Measurements from ENCODE around the gene AP1S1.

DNA sequence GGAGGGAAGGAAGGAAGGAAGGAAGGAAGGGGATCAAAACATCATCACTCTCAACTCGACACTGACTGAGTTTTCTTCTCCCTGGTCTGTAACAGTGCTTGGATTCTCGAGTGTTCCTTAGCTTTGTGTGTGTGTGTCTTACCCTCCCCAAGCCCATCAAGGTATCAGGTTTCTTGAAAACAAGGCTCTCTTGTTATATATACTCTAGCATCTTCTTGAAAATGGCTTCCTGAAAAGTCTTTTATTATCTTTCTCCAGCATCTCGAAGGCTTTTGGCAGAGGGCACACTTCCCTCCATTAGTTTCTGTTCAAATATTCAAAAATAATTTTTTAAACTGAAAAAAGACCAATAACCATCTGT, 14.0 kb upstream of the AP1S1 start:
- TF ChIP-seq, protein P1, sequence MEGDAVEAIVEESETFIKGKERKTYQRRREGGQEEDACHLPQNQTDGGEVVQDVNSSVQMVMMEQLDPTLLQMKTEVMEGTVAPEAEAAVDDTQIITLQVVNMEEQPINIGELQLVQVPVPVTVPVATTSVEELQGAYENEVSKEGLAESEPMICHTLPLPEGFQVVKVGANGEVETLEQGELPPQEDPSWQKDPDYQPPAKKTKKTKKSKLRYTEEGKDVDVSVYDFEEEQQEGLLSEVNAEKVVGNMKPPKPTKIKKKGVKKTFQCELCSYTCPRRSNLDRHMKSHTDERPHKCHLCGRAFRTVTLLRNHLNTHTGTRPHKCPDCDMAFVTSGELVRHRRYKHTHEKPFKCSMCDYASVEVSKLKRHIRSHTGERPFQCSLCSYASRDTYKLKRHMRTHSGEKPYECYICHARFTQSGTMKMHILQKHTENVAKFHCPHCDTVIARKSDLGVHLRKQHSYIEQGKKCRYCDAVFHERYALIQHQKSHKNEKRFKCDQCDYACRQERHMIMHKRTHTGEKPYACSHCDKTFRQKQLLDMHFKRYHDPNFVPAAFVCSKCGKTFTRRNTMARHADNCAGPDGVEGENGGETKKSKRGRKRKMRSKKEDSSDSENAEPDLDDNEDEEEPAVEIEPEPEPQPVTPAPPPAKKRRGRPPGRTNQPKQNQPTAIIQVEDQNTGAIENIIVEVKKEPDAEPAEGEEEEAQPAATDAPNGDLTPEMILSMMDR (IDR thresholded peaks at IDR 0.05) = no peak
- TF ChIP-seq POLR2A (IDR thresholded peaks at IDR 0.05) (no peak), POLR2AphosphoS5 (IDR thresholded peaks at IDR 0.05) (no peak)

Measured in suprapubic skin (tissue), 4 donors.